VCaP (cell line): ENCODE measurements around the gene SIPA1L3.

Source experiments
- H3K27ac ChIP-seq: fragments of 450-650 bp; 2 replicates; pipeline ENCODE4 v1.5.1; 2017
- CTCF ChIP-seq: fragments of 450-650 bp; conservative IDR thresholded peaks from 2 replicates; pipeline ENCODE4 v1.5.1; 2017; ENCODE audit warnings: mild to moderate bottlenecking, moderate library complexity

The SIPA1L3 gene

GRCh38 chr19:38193445-38193844, 286.4 kb downstream of the SIPA1L3 start:
- TF ChIP-seq CTCF = no peak
- no peak overlapping the region for H3K27ac ChIP-seq

- H3K27ac ChIP-seq = no peak overlapping the region
- TF ChIP-seq CTCF = no peak
These were observed 287.2 kb downstream of the SIPA1L3 start for GRCh38 chr19:38194061-38194701.

- no peak overlapping the region for H3K27ac ChIP-seq
- no peak for TF ChIP-seq CTCF
These were observed 288.2 kb downstream of the SIPA1L3 start for GRCh38 chr19:38195237-38195636.

GRCh38 chr19:38196245-38196837, 289.3 kb downstream of the SIPA1L3 start:
- TF ChIP-seq CTCF = no peak

GRCh38 chr19:38196948-38197656, 290.1 kb downstream of the SIPA1L3 start:
- no peak overlapping the region for H3K27ac ChIP-seq
- no peak for TF ChIP-seq CTCF

More at GRCh38 chr19:38196245-38196837, 289.3 kb downstream of the SIPA1L3 start:
- H3K27ac ChIP-seq = no peak overlapping the region

- no peak for TF ChIP-seq CTCF
- no peak overlapping the region for H3K27ac ChIP-seq
These were observed 291.1 kb downstream of the SIPA1L3 start for GRCh38 chr19:38197937-38198704.

- no peak for TF ChIP-seq CTCF
- H3K27ac ChIP-seq = no peak overlapping the region
These were observed 292.3 kb downstream of the SIPA1L3 start for GRCh38 chr19:38199340-38199739.
